IMR-90 (cell line): Measurements from ENCODE around the gene DTL. TPM values are rescaled to one million over a fixed set of nuclear protein-coding genes. Genes with fewer than 3 reads are reported as not detected.
"Not testable (repeated sequence)": the region's sequence is repeated elsewhere in the genome, so short reads cannot be mapped to it uniquely, and the experiment has no call there.

Experiments used
- ATAC-seq: fragments of 200-7000 bp; cut with Tn5 transposase; 2 replicates; pipeline ENCODE4 v1.9.1; 2020; ENCODE audit warnings: low read depth, mild to moderate bottlenecking, moderate library complexity
- BruUV-seq: library from RNA; stranded (reverse); fragments of 400-500 nt; replicated peaks from 2 replicates; lab custom pipeline; 2021; lab: Mats Ljungman, UMichigan
- CTCF ChIA-PET: fragments of 300-600 bp; formaldehyde crosslinking; extraction: SDS; loops from one replicate; lab custom pipeline; 2021; ENCODE audit warnings: antibody characterized with exemption; lab: Yijun Ruan, JAX
- POLR2A ChIA-PET: fragments of 300-600 bp; sonication (Branson Sonifier 250); formaldehyde crosslinking; loops from one replicate; lab custom pipeline; 2022; ENCODE audit warnings: antibody characterized with exemption; ENCODE audit not compliant: unreplicated experiment; lab: Charles Lee
- DNase-seq: peaks from one replicate; pipeline ENCODE4 v3.0.0; 2013
- H2AFZ ChIP-seq: replicated peaks from 2 replicates; pipeline ENCODE3; 2013; ENCODE audit warnings: low read length, mild to moderate bottlenecking; ENCODE audit not compliant: poor library complexity
- H2AK5ac ChIP-seq: 2 replicates; pipeline ENCODE4 v1.6.1; 2013; ENCODE audit warnings: low read depth, low read length, inconsistent platforms
- H2AK9ac ChIP-seq: replicated peaks from 2 replicates; pipeline ENCODE3; 2013; ENCODE audit warnings: mild to moderate bottlenecking, low read depth, low read length, moderate library complexity; ENCODE audit not compliant: poor library complexity
- H2BK120ac ChIP-seq: 2 replicates; pipeline ENCODE4 v1.6.1; 2013; ENCODE audit warnings: low read depth, low read length, inconsistent platforms
- H2BK15ac ChIP-seq: 3 replicates; pipeline ENCODE4 v1.6.1; 2013; ENCODE audit warnings: low read depth, low read length, inconsistent platforms
- H2BK20ac ChIP-seq: 2 replicates; pipeline ENCODE4 v1.6.1; 2013; ENCODE audit warnings: low read depth, mild to moderate bottlenecking, inconsistent platforms, low read length, moderate library complexity
- H2BK5ac ChIP-seq: 2 replicates; pipeline ENCODE4 v1.6.1; 2013; ENCODE audit warnings: mild to moderate bottlenecking, low read depth, low read length, inconsistent platforms; ENCODE audit not compliant: poor library complexity, severe bottlenecking
- H3K14ac ChIP-seq: replicated peaks from 2 replicates; pipeline ENCODE4 v1.6.1; 2013; ENCODE audit warnings: low read depth, low read length, inconsistent platforms
- H3K18ac ChIP-seq: 2 replicates; pipeline ENCODE4 v1.6.1; 2013; ENCODE audit warnings: low read depth, low read length, control low read depth
- H3K23ac ChIP-seq: 2 replicates; pipeline ENCODE4 v1.6.1; 2013; ENCODE audit warnings: low read depth, low read length, inconsistent platforms
- H3K27ac ChIP-seq: 2 replicates; pipeline ENCODE4 v1.5.1; 2013; ENCODE audit warnings: mild to moderate bottlenecking, control low read depth, low read length; ENCODE audit not compliant: insufficient read depth
- H3K27me3 ChIP-seq: 2 replicates; pipeline ENCODE4 v1.6.1; 2013; ENCODE audit warnings: low read length; ENCODE audit not compliant: control insufficient read depth, insufficient read depth
- H3K36me3 ChIP-seq: 2 replicates; pipeline ENCODE4 v1.6.1; 2013; ENCODE audit warnings: low read length, mixed read lengths; ENCODE audit not compliant: control insufficient read depth, insufficient read depth
- H3K4ac ChIP-seq: 2 replicates; pipeline ENCODE4 v1.6.1; 2013; ENCODE audit warnings: low read depth, low read length, inconsistent platforms
- H3K4me1 ChIP-seq: 2 replicates; pipeline ENCODE4 v1.6.1; 2013; ENCODE audit warnings: low read length, mixed read lengths; ENCODE audit not compliant: control insufficient read depth, insufficient read depth
- H3K4me2 ChIP-seq: 2 replicates; pipeline ENCODE4 v1.6.1; 2013; ENCODE audit warnings: low read depth, mild to moderate bottlenecking, control low read depth, low read length, moderate library complexity
- H3K4me3 ChIP-seq: 2 replicates; pipeline ENCODE4 v1.5.1; 2013; ENCODE audit warnings: low read depth, mild to moderate bottlenecking, control low read depth, low read length, moderate library complexity; ENCODE audit not compliant: insufficient read depth
- H3K56ac ChIP-seq: 2 replicates; pipeline ENCODE4 v1.6.1; 2013; ENCODE audit warnings: low read length, inconsistent platforms; ENCODE audit not compliant: insufficient read depth; ENCODE audit errors: extremely low read depth
- H3K79me1 ChIP-seq, 2 experiments: 2 replicates each; pipeline ENCODE4 v1.6.1; 2013; ENCODE audit warnings: low read length in 2 of 2, inconsistent platforms in 1 of 2, low read depth in 1 of 2
- H3K9ac ChIP-seq: 2 replicates; pipeline ENCODE4 v1.6.1; 2013; ENCODE audit warnings: low read depth, low read length, control low read depth
- H3K9me1 ChIP-seq: 2 replicates; pipeline ENCODE4 v1.6.1; 2013; ENCODE audit warnings: low read length, inconsistent platforms; ENCODE audit not compliant: insufficient read depth
- H3K9me3 ChIP-seq: 2 replicates; pipeline ENCODE4 v1.6.1; 2013; ENCODE audit warnings: low read length; ENCODE audit not compliant: control insufficient read depth, insufficient read depth
- H4K20me1 ChIP-seq: 2 replicates; pipeline ENCODE4 v1.6.1; 2013; ENCODE audit warnings: low read length, inconsistent platforms; ENCODE audit not compliant: insufficient read depth
- H4K5ac ChIP-seq: 2 replicates; pipeline ENCODE4 v1.6.1; 2013; ENCODE audit warnings: mild to moderate bottlenecking, low read depth, low read length, control low read depth
- H4K8ac ChIP-seq, 2 experiments: 2 replicates each; pipeline ENCODE4 v1.6.1; 2013; ENCODE audit warnings: low read depth in 2 of 2, low read length in 2 of 2, control low read depth in 1 of 2, inconsistent platforms in 1 of 2
- H4K91ac ChIP-seq: 2 replicates; pipeline ENCODE4 v1.6.1; 2013; ENCODE audit warnings: low read depth, low read length, inconsistent platforms; ENCODE audit not compliant: insufficient read depth
- WGBS, 2 experiments: methylation state at CpG; one replicate each; pipeline versions ENCODE4 v1.1.5 to v1.1.7; 2013; ENCODE audit warnings: missing lambda C conversion rate in 2 of 2; ENCODE audit not compliant: insufficient read length in 1 of 2; ENCODE audit errors: extremely low coverage in 2 of 2; 5-methylcytosine and 5-hydroxymethylcytosine counted together
- dilution Hi-C: fragments of 300-500 bp; cut with HindIII; formaldehyde crosslinking; loops from one replicate; pipeline ENCODE4 v1.14.3; 2018; ENCODE audit warnings: low sequenced_read_pairs; ENCODE audit not compliant: unreplicated experiment
- in situ Hi-C: fragments of 300-500 bp; cut with MboI; formaldehyde crosslinking; loops from 3 replicates; pipeline ENCODE4 v1.14.3; 2019; ENCODE audit warnings: low sequenced_read_pairs, inconsistent platforms, mixed read lengths
- intact Hi-C: fragments of 100-400 bp; cut with micrococcal nuclease; formaldehyde crosslinking; loops from 2 replicates; pipeline ENCODE4 v1.10.0; 2022
- polyA plus RNA-seq, 3 experiments: library from polyadenylated mRNA; depleted of rRNA; stranded (reverse); fragments of >200 nt; gene quantifications; 2 replicates each; pipeline ENCODE4 v1.2.3, GENCODE V29; 2012; ENCODE audit warnings: low replicate concordance in 1 of 3
- total RNA-seq: library from RNA; depleted of rRNA; stranded (reverse); fragments of >200 nt; gene quantifications from 2 replicates; pipeline ENCODE4 v1.2.3, GENCODE V29; 2012

Gene DTL
- total and polyA plus RNA-seq, 2 of the 4 experiments (the other 2 are of a cell fraction): 11.8 to 19.9 TPM

DNA sequence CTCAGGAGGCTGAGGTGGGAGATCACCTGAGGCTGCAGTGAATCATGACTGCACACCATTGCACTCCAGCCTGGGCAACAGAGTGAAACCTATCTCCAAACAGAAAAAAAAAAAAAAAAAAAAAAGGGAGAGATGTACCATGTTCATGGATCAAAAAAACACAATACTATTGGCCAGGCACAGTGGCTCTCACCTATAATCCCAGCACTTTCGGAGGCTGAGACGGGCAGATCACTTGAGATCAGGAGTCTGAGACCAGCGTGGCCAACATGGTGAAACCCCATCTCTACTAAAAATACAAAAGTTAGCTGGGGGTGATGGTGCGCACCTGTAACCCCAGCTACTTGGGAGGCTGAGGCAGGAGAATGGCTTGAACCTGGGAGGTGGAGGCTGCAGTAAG, 38.1 kb upstream of the DTL start:
- peaks cover 2 to 11% of the 10 kb centered on the region in 2 experiments; a peak in 3 of 4 replicates for H3K79me1 ChIP-seq
- BruUV-seq, H2BK120ac ChIP-seq, H3K4ac ChIP-seq, CTCF ChIA-PET, POLR2A ChIA-PET, H4K91ac ChIP-seq, H2AFZ ChIP-seq, H4K20me1 ChIP-seq, intact Hi-C loops, dilution Hi-C loops, ATAC-seq, H3K36me3 ChIP-seq, H2BK20ac ChIP-seq, H3K9me1 ChIP-seq, H3K4me2 ChIP-seq, H2AK5ac ChIP-seq, H3K4me3 ChIP-seq, H3K9me3 ChIP-seq, H3K56ac ChIP-seq, H3K9ac ChIP-seq, H2AK9ac ChIP-seq, H3K27ac ChIP-seq, H3K4me1 ChIP-seq, H3K23ac ChIP-seq, H2BK15ac ChIP-seq, DNase-seq, in situ Hi-C loops, H2BK5ac ChIP-seq, H4K8ac ChIP-seq, H4K5ac ChIP-seq, H3K14ac ChIP-seq, H3K18ac ChIP-seq, H3K27me3 ChIP-seq: not testable (repeated sequence)
- WGBS, 2 experiments: no CpG with 5 or more reads among the region's 4 CpGs
